Upper lobe of left lung (tissue), 4 donors: ENCODE measurements around the gene SPRED1.

Source experiments
- EP300 ChIP-seq, 4 donors: sonication (generic); formaldehyde crosslinking; IDR thresholded peaks; one replicate each; pipeline ENCODE4 v1.5.1; 2017; ENCODE audit warnings: antibody characterized with exemption in 4 of 4, control low read depth in 2 of 4
- POLR2A ChIP-seq, 4 donors: fragments of 450-650 bp; IDR thresholded peaks; one replicate each; pipeline ENCODE4 v1.5.1; 2016 to 2017; ENCODE audit warnings: antibody characterized with exemption in 4 of 4, mild to moderate bottlenecking in 2 of 4
- POLR2AphosphoS5 ChIP-seq, 2 donors: sonication (generic); formaldehyde crosslinking; IDR thresholded peaks; one replicate each; pipeline ENCODE4 v1.5.1; 2017; ENCODE audit warnings: antibody characterized with exemption in 2 of 2
- TF ChIP-seq, protein P1 (sequence below), 6 experiments: fragments of 450-650 bp in 4 of 6; fragments of 200-600 bp in 2 of 6; sonication (generic) in 2 of 6; IDR thresholded peaks; one replicate each; pipeline ENCODE4 v1.5.1; 2016 to 2019; ENCODE audit warnings: antibody characterized with exemption in 6 of 6

DNA sequence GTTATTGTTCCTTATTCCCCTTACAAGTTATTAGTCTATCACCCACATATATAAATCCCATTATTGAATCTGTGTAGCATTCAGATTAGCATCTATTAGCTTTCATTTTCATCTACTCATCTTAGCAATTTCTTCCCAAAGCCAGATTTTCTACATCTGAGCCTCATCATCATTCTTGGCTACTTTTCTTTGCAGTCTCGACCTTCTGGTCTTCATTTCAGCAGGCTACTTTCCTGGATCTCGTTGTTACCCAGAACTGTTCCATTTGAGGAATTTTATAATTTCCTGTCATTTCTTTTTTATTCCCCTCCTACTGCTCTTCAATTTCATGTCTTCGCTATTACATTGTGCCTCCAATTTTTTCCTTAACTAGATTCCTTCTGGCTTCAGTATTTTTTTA lies 51.8 kb downstream of the SPRED1 start:
- TF ChIP-seq POLR2A (IDR thresholded peaks at IDR 0.05), result no peak
- TF ChIP-seq, protein P1, sequence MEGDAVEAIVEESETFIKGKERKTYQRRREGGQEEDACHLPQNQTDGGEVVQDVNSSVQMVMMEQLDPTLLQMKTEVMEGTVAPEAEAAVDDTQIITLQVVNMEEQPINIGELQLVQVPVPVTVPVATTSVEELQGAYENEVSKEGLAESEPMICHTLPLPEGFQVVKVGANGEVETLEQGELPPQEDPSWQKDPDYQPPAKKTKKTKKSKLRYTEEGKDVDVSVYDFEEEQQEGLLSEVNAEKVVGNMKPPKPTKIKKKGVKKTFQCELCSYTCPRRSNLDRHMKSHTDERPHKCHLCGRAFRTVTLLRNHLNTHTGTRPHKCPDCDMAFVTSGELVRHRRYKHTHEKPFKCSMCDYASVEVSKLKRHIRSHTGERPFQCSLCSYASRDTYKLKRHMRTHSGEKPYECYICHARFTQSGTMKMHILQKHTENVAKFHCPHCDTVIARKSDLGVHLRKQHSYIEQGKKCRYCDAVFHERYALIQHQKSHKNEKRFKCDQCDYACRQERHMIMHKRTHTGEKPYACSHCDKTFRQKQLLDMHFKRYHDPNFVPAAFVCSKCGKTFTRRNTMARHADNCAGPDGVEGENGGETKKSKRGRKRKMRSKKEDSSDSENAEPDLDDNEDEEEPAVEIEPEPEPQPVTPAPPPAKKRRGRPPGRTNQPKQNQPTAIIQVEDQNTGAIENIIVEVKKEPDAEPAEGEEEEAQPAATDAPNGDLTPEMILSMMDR (IDR thresholded peaks at IDR 0.05), result no peak
- no peak for TF ChIP-seq POLR2AphosphoS5 (IDR thresholded peaks at IDR 0.05)
- TF ChIP-seq EP300 (IDR thresholded peaks at IDR 0.05), result no peak
